ENCODE measurements around the gene JCHAIN.
"Not testable (repeated sequence)": the region's sequence is repeated elsewhere in the genome, so short reads cannot be mapped to it uniquely, and the experiment has no call there.

Gene JCHAIN

DNA sequence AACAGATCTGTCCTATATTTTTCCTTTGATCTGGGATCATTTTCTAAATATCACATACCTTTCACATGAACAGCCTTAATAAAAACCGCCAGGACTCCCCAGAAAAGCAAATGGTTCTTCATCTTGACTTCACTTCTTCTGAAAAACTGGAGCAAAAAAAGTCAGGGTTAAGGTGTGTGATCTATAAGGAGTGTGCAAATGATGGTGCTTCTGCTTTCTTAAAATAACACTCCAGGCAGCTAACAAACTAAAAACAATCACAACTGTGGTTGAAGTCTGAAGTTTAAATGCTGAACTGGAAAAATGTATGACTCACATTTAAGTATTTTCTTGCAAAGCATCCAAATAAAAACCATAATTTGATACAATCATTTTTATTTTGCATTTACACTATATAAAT lies at the start of gene JCHAIN:
TSS of gene JCHAIN (minus strand) at position 140 of the 400 bp plus-strand sequence. CDS start at position 122, 18 bp downstream.
- no peak for DNase-seq (ENCODE audit: low read depth)

DNA sequence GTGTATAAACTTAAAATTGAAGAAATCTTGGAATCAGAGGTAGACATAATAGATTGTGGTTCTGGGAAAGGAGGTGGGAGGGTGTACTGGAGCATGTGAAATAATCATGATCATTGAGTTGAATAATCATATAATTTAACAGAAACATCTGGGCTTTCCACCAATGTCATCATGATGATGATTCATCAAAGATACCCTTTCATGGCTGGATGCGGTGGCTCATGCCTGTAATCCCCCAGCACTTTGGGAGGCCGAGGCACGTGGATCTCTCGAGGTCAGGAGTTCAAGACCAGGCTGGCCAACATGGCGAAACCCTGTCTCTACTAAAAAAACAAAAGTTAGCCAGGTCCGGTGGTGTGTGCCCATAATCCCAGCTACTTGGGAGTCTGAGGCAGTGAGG lies 48.8 kb upstream of the JCHAIN start:
- no peak for DNase-seq (ENCODE audit: low read depth)

DNA sequence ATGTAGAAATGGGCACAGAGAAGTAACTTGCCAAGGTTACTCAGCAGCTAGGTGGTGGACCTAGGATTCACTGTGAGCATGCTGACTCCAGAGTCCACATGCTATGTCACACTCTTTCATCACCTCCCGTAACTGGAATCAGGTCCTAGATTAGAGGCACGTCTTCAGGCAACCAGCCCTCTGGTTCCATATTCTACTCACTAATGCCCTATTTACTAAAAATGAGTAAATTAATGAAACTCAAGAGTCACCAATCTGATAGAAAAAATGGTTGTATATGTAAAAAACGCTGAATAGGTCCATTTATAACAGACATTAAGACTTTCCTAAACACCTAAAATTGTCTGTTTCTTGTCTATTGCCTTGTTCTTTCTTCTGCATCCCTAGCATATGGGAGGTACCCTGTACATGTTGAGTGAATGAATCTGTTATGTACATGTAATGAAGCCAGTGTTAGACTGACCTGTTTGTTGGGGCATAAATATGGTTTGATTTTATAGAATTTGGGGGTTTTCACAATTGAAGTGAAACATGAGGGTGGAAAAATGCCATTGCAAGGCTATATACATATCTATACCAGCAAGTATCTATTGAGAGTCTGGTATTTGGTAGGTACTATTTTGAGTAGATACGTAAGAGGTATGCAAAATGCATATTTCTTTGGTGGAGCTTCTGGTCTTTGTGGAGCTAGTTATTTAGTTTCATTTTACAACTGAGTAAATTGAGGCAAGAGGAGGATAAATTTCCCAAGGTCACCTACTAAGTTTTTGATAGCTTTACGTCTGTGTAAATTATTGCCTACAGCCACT lies 48.0 kb upstream of the JCHAIN start:
- DNase-seq (ENCODE audit: low read depth), result no peak

DNA sequence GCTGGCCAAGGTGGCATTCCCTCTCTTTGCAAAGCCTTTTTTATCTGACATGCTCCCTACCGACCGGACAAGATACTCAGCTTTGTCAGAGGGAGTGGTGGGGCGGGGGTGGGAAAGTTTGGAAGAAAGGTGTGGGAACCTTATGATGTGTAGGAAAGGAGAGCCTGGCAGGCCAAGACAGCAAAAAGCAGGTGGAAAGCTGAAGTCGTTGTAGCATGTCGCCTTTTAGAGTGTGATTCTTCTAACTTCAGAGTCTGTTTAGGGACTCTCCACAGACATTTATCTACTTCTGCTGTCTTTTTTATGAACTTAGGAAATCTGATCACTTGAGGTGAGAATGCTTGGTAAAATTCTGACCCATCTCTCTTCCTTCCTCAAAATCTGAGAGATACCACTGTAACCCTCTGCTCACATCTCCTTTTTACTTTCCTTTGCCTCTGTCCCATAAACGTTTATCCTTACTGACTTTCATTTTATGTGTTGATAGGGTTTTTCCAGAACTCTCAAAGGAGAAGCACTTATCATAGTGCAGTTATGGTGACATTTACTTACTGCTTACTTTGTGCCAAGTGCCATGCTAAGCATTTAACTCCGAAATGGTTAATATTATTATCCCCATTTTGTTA lies 47.3 kb upstream of the JCHAIN start:
- DNase-seq (ENCODE audit: low read depth), result no peak

DNA sequence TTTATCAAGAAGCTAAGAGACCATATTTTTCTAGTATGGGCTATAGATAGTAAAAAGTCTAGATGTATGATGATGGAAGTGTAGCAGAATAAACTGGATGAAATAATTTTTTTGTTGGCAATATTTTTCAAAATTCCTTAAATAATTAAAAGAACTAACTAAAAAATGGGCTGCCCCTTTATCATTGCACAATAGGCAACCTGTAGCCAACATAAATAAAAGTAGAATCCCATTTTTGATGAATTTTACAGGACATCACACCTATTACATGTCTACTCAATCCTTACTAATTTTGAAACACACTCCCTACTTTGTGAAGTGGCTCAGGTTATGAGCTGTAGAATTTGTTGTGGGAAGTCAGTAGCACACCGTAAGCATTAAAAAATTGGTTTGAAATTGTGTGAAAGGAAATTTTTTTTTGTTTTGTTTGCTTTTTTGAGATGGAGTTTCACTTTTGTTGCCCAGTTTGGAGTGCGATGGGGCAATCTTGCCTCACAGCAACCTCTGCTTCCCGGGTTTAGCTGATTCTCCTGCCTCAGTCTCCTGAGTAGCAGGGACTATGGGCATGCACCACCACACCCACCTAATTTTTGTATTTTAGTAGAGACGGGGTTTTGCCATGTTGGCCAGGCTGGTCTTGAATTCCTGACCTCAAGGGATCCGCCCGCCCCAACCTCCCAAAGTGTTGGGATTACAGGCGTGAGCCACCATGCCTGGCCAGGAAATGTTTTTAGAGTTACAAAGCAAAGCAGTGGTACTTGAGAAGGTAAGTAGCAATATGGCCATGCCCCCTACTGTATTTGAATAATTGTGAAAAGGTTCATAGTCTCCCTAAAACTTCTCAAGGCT lies 46.5 kb upstream of the JCHAIN start:
- no peak for DNase-seq (ENCODE audit: low read depth)

DNA sequence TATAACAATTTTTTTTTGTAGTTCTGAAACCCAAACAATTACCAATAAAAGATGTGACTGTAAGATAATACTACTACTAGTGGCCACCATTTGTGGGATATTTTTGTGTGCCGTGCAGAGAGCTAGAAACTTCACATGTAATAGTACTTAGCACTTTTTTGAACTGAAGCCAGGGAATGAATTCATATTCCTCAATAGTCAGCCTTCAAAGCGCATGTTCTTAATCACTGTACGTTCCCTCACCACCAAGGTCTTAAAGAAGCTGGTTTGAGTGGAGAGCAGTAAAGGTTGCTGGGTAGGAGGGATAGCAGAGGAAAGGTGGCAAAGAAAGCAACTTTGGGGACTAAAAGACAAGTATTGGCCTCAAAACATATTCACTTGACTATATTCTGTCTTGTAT lies 45.8 kb upstream of the JCHAIN start:
- DNase-seq (ENCODE audit: low read depth), result no peak

DNA sequence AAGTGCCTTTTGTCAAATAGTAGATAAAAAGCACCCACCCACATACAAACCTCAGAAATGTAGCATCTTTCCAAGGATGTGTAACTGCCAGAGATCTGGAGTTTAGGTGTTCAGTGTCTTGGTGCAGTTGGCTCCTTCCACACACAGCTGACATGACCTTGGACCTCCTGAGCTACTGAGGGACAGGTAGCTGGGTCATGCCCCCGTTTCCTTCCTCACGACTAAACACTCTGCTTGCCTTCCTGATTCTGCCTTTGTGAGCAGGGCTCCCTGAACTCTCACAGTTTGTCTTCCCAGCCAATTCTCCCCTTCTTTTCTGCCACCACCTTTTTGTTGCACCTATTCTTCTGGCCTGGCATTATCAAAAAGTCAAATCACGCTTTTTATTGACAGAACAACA lies 45.3 kb upstream of the JCHAIN start:
- DNase-seq (ENCODE audit: low read depth), result no peak

DNA sequence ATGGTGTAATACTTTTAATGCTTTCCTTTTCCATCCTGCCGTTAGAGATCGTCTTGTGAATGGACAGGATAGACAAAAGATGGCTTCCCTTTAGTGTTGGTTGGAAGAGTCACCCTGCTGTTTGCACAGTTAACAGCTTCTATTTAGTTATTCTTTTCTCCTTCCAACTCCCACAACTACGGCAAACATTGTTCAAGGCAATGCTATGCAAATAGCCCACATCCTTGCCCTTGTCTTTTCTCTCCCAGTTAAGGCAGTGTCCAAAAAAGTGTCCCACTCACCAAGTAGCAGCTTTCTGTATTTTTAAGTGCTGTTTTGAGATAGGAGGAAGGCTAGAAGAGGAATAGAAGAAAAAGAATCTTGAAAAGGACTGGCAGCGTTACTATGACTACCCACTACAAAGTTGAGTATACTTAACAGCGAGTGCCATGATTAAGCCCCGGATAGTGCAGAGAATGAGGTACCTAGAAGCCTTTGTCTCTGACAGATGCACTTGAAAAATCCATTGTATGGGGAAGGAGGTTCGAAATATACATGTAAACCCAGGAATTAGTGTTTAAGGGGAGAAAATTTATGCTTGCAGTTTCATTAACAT lies 43.4 kb upstream of the JCHAIN start:
- DNase-seq (ENCODE audit: low read depth), result no peak

DNA sequence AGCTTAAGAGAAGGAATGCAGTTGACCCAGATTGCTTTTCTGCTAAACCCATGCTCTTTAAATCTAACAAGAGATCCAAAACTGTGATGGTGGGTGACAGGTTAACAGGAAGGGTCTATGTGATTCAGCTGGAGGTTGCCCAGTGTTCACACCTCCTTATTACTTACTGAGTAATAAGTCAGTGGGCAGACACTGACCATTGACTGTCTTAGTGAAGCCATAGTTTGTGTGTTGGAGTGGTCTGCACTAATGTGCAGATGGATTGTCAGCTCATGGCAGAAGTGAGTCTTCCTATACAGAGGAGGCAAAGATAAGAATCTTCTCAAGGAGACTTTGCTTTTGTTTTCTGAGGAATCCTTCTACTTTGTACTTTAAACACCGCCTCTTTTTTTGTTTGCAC lies 40.2 kb upstream of the JCHAIN start:
- no peak for DNase-seq (ENCODE audit: low read depth)

DNA sequence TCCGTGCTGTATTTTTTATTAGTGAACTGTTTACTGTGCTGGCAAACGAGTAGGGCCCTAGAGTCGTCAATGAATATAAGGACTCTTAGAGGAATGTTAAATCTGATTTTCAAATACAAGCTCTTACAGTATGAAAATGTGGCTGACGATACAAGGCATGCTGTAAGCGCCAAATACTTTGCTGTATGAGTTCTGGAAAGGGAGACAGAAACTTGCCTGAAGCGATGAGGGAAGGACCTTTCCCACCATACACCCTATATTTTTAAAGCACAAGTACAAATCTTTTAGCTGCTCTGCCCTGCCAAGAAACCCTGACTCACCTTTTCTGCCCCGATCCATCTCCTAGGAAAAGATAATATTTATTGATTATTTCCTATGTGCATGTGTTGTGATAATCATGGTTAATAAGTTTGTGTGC lies 39.7 kb upstream of the JCHAIN start:
- no peak for DNase-seq (ENCODE audit: low read depth)

DNA sequence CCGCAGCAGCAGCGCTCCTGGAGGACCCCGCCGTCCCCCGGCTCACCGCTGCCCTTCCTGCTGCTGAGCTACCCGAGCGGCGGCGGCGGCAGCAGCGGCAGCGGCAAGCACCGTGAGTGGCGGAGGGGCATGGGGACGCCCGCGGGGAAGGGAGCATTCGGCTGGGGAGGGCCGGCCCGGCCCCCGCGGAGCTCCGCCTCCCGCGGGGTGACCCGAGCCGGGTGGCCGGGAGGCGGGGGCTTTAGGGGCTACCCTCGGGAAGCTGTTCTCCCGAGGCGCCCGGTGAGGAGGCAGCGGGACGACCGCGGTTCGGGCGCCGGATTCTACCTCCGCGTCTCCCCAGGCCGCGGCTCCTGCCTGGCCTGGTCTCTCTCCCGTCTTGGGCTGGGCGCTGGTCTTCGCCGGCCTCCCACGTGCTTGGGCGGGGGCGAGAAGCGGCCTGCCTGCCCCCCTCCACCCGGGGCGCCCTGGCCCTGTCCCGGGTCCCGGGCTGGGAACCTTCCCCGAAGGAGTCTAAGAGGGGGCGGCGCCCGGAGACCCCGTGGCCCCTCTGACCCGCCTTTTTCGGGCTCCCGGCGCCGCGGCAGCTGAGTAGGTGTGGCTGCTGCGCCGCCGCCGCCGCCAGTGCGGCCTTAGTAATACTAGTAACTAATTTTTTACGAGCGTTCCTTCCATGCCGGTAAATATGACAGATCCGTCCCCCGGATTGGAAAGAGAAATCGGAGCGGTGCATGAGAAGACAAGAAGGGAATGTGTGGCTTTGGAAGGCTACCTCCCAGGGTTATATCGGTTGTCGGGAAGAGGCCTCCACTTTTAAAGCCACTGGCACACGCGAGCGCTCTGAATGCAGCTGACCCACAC lies 39.1 kb upstream of the JCHAIN start:
- DNase-seq (ENCODE audit: low read depth), result no peak

DNA sequence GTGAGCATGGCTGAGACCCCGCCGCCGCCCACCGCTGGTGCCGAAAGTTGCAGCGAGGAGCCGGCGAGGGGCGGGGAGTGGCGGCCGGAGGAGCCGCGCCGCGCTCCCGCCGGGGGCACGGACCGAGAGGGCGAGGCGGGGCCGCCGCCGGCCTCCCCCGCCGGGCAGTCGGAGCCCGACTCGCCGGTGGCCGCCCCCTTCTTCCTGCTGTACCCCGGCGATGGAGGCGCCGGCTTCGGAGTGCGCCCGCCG lies 38.5 kb upstream of the JCHAIN start:
- DNase-seq (ENCODE audit: low read depth), result no peak

DNA sequence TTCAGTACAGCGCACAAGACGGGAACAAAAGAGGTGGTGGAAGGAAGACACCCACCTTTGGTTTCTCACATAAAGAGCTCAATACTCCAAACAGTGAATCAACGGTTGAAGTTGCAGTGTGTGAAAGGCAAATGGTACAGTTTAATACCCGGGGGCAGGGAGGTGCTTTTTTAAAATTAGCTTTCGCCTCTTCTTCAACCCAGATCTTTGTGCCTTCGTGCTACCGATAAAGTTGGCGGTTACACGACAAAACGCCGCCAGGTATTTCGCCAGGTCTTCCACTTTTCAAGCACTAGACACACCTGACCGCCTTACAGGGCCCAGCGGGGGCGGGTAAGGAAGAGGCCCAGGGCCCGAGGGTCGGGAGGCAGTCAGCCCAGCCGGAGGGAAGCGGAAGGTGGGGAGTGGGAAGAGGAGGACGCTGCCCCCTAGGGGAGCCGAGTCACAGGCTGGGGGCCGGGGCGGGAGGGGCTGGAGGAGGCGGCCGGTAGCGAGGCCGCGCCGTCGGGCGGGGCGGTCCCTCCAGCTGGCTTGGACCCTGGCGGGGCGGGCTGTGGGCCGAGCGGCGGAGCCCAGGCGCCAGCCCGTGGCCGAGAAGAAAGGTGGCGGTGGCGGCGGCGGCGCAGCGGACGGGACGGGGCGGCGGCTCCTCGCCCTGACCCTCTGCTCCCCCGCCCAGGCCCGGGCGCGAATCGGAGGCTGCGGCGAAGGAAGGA lies 38.1 kb upstream of the JCHAIN start:
- DNase-seq (ENCODE audit: low read depth), result no peak

DNA sequence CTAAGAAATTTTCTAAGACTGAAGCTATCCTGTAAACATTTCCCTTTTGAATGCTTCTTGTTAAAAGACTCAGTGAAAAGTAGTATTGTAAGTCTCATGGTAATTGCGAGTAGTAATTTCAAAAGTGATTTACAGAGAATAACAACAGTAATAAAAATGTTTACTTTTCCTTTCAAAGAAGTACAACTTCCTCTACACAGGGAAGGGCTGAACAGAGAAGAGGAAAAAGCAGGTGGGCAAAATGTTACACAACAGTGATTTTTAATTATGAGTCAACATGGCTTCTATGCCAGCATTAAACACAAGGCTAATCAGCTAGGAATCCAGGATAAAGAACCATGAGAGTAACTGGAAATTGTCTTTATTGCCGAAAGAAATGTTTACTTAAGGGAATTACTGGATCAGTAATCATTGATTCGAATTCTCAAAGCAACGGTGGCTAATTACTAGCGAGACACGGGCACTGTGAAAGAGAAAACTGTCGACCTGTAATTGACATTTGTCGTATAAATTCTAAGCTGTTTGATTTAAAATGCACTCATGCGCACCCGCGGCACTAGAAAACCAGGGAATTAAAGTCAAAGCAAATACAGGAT lies 37.4 kb upstream of the JCHAIN start:
- no peak for DNase-seq (ENCODE audit: low read depth)

DNA sequence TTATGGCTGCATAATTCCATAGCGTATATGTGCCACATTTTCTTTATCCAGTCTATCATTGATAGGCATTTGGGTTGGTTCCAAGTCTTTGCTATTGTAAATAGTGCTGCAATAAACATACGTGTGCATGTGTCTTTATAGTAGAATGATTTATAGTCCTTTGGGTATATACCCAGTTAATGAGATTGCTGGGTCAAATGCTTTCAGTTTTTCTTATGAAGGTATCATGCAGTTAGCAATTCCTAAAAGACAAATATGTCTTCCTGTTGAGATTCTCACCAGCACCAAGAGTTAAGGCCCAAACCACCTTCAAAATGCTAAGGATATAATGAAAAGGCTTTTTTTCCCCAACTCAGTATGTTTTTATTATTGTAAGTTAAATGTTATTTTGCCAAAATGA lies 36.3 kb upstream of the JCHAIN start:
- DNase-seq (ENCODE audit: low read depth), result not testable (repeated sequence)

DNA sequence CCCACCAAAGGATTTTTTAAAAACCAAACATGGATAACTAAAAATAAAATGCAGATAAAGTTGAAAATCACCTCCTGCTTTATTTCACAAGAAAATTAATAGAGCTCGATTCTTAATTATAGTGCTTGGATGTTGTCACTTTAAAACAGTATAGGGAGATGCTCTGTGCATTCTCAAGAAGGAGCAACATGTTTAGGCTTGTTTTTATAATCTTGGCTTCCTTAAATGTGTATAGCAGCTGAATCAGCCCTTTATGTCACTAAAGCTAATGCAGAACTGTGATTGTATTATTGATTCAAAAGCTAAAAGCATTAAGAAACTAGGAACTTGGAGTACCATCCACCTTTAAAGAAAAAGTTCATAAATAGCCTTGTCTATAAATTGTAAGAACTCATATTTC lies 35.0 kb upstream of the JCHAIN start:
- DNase-seq (ENCODE audit: low read depth), result no peak

DNA sequence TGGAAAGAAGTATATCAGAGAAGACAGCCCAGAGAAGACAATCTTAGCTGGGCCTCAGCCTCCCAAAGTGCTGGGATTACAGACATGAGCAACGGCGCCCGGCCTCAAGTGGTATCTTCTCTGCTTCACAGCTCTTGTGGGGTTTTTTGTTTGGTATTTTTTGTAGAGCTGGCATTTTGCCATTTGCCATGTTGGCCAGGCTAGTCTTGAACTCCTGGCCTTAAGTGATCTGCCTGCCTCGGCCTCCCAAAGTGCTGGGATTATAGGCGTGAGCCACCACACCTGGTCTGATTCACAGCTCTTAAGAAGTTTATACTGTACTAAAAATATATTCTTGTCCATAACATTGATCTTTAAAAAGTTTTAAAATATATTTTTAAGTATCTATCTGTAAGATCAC lies 34.4 kb upstream of the JCHAIN start:
- no peak for DNase-seq (ENCODE audit: low read depth)

DNA sequence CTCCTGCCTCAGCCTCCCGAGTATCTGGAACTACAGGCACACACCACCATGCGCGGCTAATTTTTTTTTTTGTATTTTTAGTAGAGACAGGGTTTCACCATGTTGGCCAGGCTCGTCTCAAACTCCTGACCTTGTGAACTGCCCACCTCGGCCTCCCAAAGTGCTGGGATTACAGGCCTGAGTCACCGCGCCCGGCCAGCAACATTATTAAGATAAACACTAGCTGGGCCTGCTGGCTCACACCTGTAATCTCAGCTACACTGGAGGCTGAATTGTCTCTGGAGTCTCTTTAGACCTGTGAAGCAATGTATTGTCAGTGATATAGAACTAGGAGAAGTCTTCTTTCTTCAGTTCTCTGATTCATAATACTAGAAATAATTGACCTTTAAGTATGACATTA lies 32.1 kb upstream of the JCHAIN start:
- not testable (repeated sequence) for DNase-seq (ENCODE audit: low read depth)

DNA sequence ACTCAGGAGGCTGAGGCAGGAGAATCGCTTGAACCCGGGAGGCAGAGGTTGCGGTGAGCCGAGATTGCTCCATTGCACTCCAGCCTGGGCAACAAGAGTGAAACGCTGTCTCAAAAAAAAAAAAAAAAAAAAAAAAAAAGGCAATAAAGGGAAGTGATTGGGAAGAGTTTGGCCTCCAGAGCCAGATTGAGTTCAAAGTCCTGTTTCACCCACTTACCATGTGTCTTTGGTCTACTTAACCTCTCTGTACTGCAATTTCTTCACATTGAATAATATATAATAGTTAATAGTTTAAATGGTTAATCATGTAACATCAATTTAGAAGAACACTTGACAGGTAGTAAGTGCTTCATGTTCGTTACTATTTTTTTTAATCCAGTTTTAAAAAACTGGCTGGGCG lies 28.3 kb upstream of the JCHAIN start:
- not testable (repeated sequence) for DNase-seq (ENCODE audit: low read depth)

DNA sequence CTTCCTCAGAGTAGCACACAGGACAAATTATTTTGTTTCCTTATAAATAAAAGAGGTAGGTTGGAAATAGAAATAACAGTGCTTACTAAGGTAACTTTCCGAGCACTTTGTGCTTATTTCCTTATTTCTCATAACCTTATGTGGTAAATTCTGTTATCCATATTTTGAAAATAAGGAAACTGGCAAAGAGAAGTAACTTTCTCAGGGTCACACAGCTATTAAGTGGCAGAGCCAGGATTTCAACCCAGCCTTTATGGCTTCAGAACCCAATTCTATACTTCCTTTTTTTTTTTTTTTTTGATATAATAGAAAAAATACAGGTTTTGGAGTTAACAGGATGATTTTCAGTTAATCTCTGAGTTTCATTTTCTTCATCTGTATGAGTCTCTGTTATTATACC lies 25.4 kb upstream of the JCHAIN start:
- DNase-seq (ENCODE audit: low read depth), result no peak

DNA sequence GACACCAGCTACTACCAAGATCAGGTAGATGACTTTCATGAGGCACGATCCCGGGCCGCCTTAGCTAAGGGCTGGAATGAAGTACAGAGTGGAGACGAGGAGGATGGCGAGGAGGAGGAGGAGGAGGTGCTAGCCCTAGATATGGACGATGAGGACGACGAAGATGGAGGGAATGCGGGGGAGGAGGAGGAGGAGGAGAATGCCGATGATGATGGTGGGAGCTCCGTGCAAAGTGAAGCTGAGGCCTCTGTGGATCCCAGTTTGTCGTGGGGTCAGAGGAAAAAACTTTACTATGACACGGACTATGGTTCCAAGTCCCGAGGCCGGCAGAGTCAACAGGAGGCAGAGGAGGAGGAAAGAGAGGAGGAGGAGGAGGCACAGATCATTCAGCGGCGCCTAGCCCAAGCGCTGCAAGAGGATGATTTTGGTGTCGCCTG lies 22.5 kb upstream of the JCHAIN start:
- DNase-seq (ENCODE audit: low read depth), result no peak
